Measurements from ENCODE around the gene CACNB4.

Gene CACNB4

GRCh38 chr2:152058655-152059054 lies 40.2 kb downstream of the CACNB4 start:
- Mint-ChIP-seq H3K4me1 (peaks cover 16% of the 10 kb centered on the region), H3K27me3 (ENCODE audit: low read depth) (no peaks in the 10 kb centered on the region), H3K9me3 (peaks cover 10% of the 10 kb centered on the region), H3K27ac (no peak overlapping the region), H3K4me3 (no peak overlapping the region), H3K36me3 (ENCODE audit: low read depth) (no peaks in the 10 kb centered on the region)
- TF ChIP-seq CTCF (IDR thresholded peaks at IDR 0.05; ENCODE audit: unreplicated experiment in 3 of 3) = no peak

- Mint-ChIP-seq H3K4me3 (no peak overlapping the region), H3K27ac (no peak overlapping the region), H3K27me3 (ENCODE audit: low read depth) (no peaks in the 10 kb centered on the region), H3K36me3 (ENCODE audit: low read depth) (no peaks in the 10 kb centered on the region), H3K9me3 (peaks cover 10% of the 10 kb centered on the region), H3K4me1 (no peaks in the 10 kb centered on the region)
- no peak for TF ChIP-seq CTCF (IDR thresholded peaks at IDR 0.05; ENCODE audit: unreplicated experiment in 3 of 3)
These were observed 42.4 kb downstream of the CACNB4 start for GRCh38 chr2:152056418-152056817.

- H3K36me3 Mint-ChIP-seq (ENCODE audit: low read depth) = no peaks in the 10 kb centered on the region
- no peak overlapping the region for H3K4me3 Mint-ChIP-seq
These were observed 43.3 kb downstream of the CACNB4 start for GRCh38 chr2:152055366-152056108.

GRCh38 chr2:152054593-152054992 lies 44.3 kb downstream of the CACNB4 start:
- Mint-ChIP-seq H3K4me1 (no peaks in the 10 kb centered on the region), H3K36me3 (ENCODE audit: low read depth) (no peaks in the 10 kb centered on the region), H3K9me3 (peaks cover 9% of the 10 kb centered on the region), H3K27me3 (ENCODE audit: low read depth) (no peaks in the 10 kb centered on the region), H3K27ac (no peak overlapping the region), H3K4me3 (no peak overlapping the region)
- no peak for TF ChIP-seq CTCF (IDR thresholded peaks at IDR 0.05; ENCODE audit: unreplicated experiment in 3 of 3)

More at GRCh38 chr2:152055366-152056108, 43.3 kb downstream of the CACNB4 start:
- H3K27me3 Mint-ChIP-seq (ENCODE audit: low read depth) = no peaks in the 10 kb centered on the region
- no peak for TF ChIP-seq CTCF (IDR thresholded peaks at IDR 0.05; ENCODE audit: unreplicated experiment in 3 of 3)
- peaks cover 10% of the 10 kb centered on the region for H3K9me3 Mint-ChIP-seq
- H3K4me1 Mint-ChIP-seq = no peaks in the 10 kb centered on the region
- H3K27ac Mint-ChIP-seq = no peak overlapping the region

GRCh38 chr2:152051436-152051835 lies 47.4 kb downstream of the CACNB4 start:
- Mint-ChIP-seq H3K9me3 (no peaks in the 10 kb centered on the region), H3K27ac (no peak overlapping the region), H3K27me3 (ENCODE audit: low read depth) (no peaks in the 10 kb centered on the region), H3K36me3 (ENCODE audit: low read depth) (no peaks in the 10 kb centered on the region), H3K4me1 (no peaks in the 10 kb centered on the region), H3K4me3 (no peak overlapping the region)
- no peak for TF ChIP-seq CTCF (IDR thresholded peaks at IDR 0.05; ENCODE audit: unreplicated experiment in 3 of 3)

- TF ChIP-seq CTCF (IDR thresholded peaks at IDR 0.05; ENCODE audit: unreplicated experiment in 3 of 3) = no peak
- no peak overlapping the region for H3K27ac Mint-ChIP-seq
- no peak overlapping the region for H3K4me3 Mint-ChIP-seq
- no peaks in the 10 kb centered on the region for H3K36me3 Mint-ChIP-seq (ENCODE audit: low read depth)
- no peaks in the 10 kb centered on the region for H3K9me3 Mint-ChIP-seq
- H3K4me1 Mint-ChIP-seq = no peaks in the 10 kb centered on the region
- H3K27me3 Mint-ChIP-seq (ENCODE audit: low read depth) = no peaks in the 10 kb centered on the region
These were observed 47.9 kb downstream of the CACNB4 start for GRCh38 chr2:152050915-152051314.
